Stomach (tissue), 4 donors: Measurements from ENCODE around the gene MED12L.

Experiments
- POLR2A ChIP-seq, 4 donors: fragments of 450-650 bp; IDR thresholded peaks; one replicate each; pipeline ENCODE4 v1.6.1; 2016; ENCODE audit warnings: antibody characterized with exemption in 4 of 4, control low read depth in 2 of 4, mild to moderate bottlenecking in 1 of 4, moderate library complexity in 1 of 4
- POLR2AphosphoS5 ChIP-seq, 3 donors: sonication (generic); formaldehyde crosslinking; IDR thresholded peaks; one replicate each; pipeline ENCODE4 v1.6.1; 2016; ENCODE audit warnings: antibody characterized with exemption in 3 of 3
- TF ChIP-seq, protein P1 (sequence below), 7 experiments: fragments of 450-650 bp in 4 of 7; fragments of 200-600 bp in 3 of 7; sonication (generic) in 3 of 7; IDR thresholded peaks; one replicate each; pipeline ENCODE4 v1.5.1; 2016 to 2019; ENCODE audit warnings: antibody characterized with exemption in 7 of 7, control low read depth in 2 of 7, mild to moderate bottlenecking in 1 of 7

- TF ChIP-seq, protein P1, sequence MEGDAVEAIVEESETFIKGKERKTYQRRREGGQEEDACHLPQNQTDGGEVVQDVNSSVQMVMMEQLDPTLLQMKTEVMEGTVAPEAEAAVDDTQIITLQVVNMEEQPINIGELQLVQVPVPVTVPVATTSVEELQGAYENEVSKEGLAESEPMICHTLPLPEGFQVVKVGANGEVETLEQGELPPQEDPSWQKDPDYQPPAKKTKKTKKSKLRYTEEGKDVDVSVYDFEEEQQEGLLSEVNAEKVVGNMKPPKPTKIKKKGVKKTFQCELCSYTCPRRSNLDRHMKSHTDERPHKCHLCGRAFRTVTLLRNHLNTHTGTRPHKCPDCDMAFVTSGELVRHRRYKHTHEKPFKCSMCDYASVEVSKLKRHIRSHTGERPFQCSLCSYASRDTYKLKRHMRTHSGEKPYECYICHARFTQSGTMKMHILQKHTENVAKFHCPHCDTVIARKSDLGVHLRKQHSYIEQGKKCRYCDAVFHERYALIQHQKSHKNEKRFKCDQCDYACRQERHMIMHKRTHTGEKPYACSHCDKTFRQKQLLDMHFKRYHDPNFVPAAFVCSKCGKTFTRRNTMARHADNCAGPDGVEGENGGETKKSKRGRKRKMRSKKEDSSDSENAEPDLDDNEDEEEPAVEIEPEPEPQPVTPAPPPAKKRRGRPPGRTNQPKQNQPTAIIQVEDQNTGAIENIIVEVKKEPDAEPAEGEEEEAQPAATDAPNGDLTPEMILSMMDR (IDR thresholded peaks at IDR 0.05), result no peak
- TF ChIP-seq POLR2AphosphoS5 (IDR thresholded peaks at IDR 0.05), result no peak
- no peak for TF ChIP-seq POLR2A (IDR thresholded peaks at IDR 0.05)
Observed at GRCh38 chr3:151483488-151483887, 398.0 kb downstream of the MED12L start.
